ENCODE measurements around the gene TNN.

The TNN gene

GRCh38 chr1:175080030-175080429, 12.4 kb downstream of the TNN start:
- no peak overlapping the region for H3K4me3 ChIP-seq (ENCODE audit: low read length in 2 of 2)

GRCh38 chr1:175081983-175082382, 14.3 kb downstream of the TNN start:
- Histone ChIP-seq H3K27ac (ENCODE audit: low read depth in 2 of 2, low read length in 2 of 2) (no peak overlapping the region), H3K9ac (ENCODE audit: low read depth in 1 of 2, low read length in 2 of 2) (no peak overlapping the region), H3K9me3 (ENCODE audit: control insufficient read depth in 2 of 2, low read length in 2 of 2) (no peaks in the 10 kb centered on the region), H3K4me1 (ENCODE audit: control insufficient read depth in 2 of 2, insufficient read depth in 2 of 2, low read length in 2 of 2) (no peaks in the 10 kb centered on the region), H3K4me3 (ENCODE audit: low read length in 2 of 2) (no peak overlapping the region), H3K36me3 (ENCODE audit: control insufficient read depth in 2 of 2, insufficient read depth in 2 of 2, low read length in 2 of 2) (no peaks in the 10 kb centered on the region), H3K27me3 (ENCODE audit: control insufficient read depth in 2 of 2, insufficient read depth in 2 of 2, low read length in 2 of 2) (peaks cover 0 to 2% of the 10 kb centered on the region in 2 donors)

More at GRCh38 chr1:175080030-175080429, 12.4 kb downstream of the TNN start:
- no peak overlapping the region for H3K9ac ChIP-seq (ENCODE audit: low read depth in 1 of 2, low read length in 2 of 2)
- no peaks in the 10 kb centered on the region for H3K36me3 ChIP-seq (ENCODE audit: control insufficient read depth in 2 of 2, insufficient read depth in 2 of 2, low read length in 2 of 2)
- no peaks in the 10 kb centered on the region for H3K9me3 ChIP-seq (ENCODE audit: control insufficient read depth in 2 of 2, low read length in 2 of 2)
- H3K4me1 ChIP-seq (ENCODE audit: control insufficient read depth in 2 of 2, insufficient read depth in 2 of 2, low read length in 2 of 2) = no peaks in the 10 kb centered on the region
- H3K27me3 ChIP-seq (ENCODE audit: control insufficient read depth in 2 of 2, insufficient read depth in 2 of 2, low read length in 2 of 2) = peaks cover 0 to 2% of the 10 kb centered on the region in 2 donors
- no peak overlapping the region for H3K27ac ChIP-seq (ENCODE audit: low read depth in 2 of 2, low read length in 2 of 2)

- Histone ChIP-seq H3K27ac (ENCODE audit: low read depth in 2 of 2, low read length in 2 of 2) (no peak overlapping the region), H3K27me3 (ENCODE audit: control insufficient read depth in 2 of 2, insufficient read depth in 2 of 2, low read length in 2 of 2) (no peaks in the 10 kb centered on the region), H3K36me3 (ENCODE audit: control insufficient read depth in 2 of 2, insufficient read depth in 2 of 2, low read length in 2 of 2) (no peaks in the 10 kb centered on the region), H3K9ac (ENCODE audit: low read depth in 1 of 2, low read length in 2 of 2) (no peak overlapping the region), H3K4me1 (ENCODE audit: control insufficient read depth in 2 of 2, insufficient read depth in 2 of 2, low read length in 2 of 2) (no peaks in the 10 kb centered on the region), H3K4me3 (ENCODE audit: low read length in 2 of 2) (no peak overlapping the region), H3K9me3 (ENCODE audit: control insufficient read depth in 2 of 2, low read length in 2 of 2) (no peaks in the 10 kb centered on the region)
These were observed 20.9 kb downstream of the TNN start for GRCh38 chr1:175088525-175088951.

GRCh38 chr1:175089136-175089718, 21.6 kb downstream of the TNN start:
- Histone ChIP-seq H3K36me3 (ENCODE audit: control insufficient read depth in 2 of 2, insufficient read depth in 2 of 2, low read length in 2 of 2) (no peaks in the 10 kb centered on the region), H3K9ac (ENCODE audit: low read depth in 1 of 2, low read length in 2 of 2) (no peak overlapping the region), H3K4me3 (ENCODE audit: low read length in 2 of 2) (no peak overlapping the region), H3K9me3 (ENCODE audit: control insufficient read depth in 2 of 2, low read length in 2 of 2) (no peaks in the 10 kb centered on the region), H3K4me1 (ENCODE audit: control insufficient read depth in 2 of 2, insufficient read depth in 2 of 2, low read length in 2 of 2) (no peaks in the 10 kb centered on the region), H3K27me3 (ENCODE audit: control insufficient read depth in 2 of 2, insufficient read depth in 2 of 2, low read length in 2 of 2) (no peaks in the 10 kb centered on the region), H3K27ac (ENCODE audit: low read depth in 2 of 2, low read length in 2 of 2) (no peak overlapping the region)

GRCh38 chr1:175090780-175091179, 23.1 kb downstream of the TNN start:
- H3K9me3 ChIP-seq (ENCODE audit: control insufficient read depth in 2 of 2, low read length in 2 of 2) = no peaks in the 10 kb centered on the region
- H3K36me3 ChIP-seq (ENCODE audit: control insufficient read depth in 2 of 2, insufficient read depth in 2 of 2, low read length in 2 of 2) = no peaks in the 10 kb centered on the region
- H3K27ac ChIP-seq (ENCODE audit: low read depth in 2 of 2, low read length in 2 of 2) = no peak overlapping the region

GRCh38 chr1:175094626-175095025, 27.0 kb downstream of the TNN start:
- no peaks in the 10 kb centered on the region for H3K4me1 ChIP-seq (ENCODE audit: control insufficient read depth in 2 of 2, insufficient read depth in 2 of 2, low read length in 2 of 2)
- no peak overlapping the region for H3K9ac ChIP-seq (ENCODE audit: low read depth in 1 of 2, low read length in 2 of 2)
- H3K4me3 ChIP-seq (ENCODE audit: low read length in 2 of 2) = no peak overlapping the region
- H3K27me3 ChIP-seq (ENCODE audit: control insufficient read depth in 2 of 2, insufficient read depth in 2 of 2, low read length in 2 of 2) = no peaks in the 10 kb centered on the region
- H3K36me3 ChIP-seq (ENCODE audit: control insufficient read depth in 2 of 2, insufficient read depth in 2 of 2, low read length in 2 of 2) = no peaks in the 10 kb centered on the region
- H3K27ac ChIP-seq (ENCODE audit: low read depth in 2 of 2, low read length in 2 of 2) = no peak overlapping the region
- no peaks in the 10 kb centered on the region for H3K9me3 ChIP-seq (ENCODE audit: control insufficient read depth in 2 of 2, low read length in 2 of 2)

More at GRCh38 chr1:175090780-175091179, 23.1 kb downstream of the TNN start:
- Histone ChIP-seq H3K9ac (ENCODE audit: low read depth in 1 of 2, low read length in 2 of 2) (no peak overlapping the region), H3K4me3 (ENCODE audit: low read length in 2 of 2) (no peak overlapping the region), H3K4me1 (ENCODE audit: control insufficient read depth in 2 of 2, insufficient read depth in 2 of 2, low read length in 2 of 2) (no peaks in the 10 kb centered on the region), H3K27me3 (ENCODE audit: control insufficient read depth in 2 of 2, insufficient read depth in 2 of 2, low read length in 2 of 2) (no peaks in the 10 kb centered on the region)

GRCh38 chr1:175095069-175095468, 27.4 kb downstream of the TNN start:
- no peak overlapping the region for H3K27ac ChIP-seq (ENCODE audit: low read depth in 2 of 2, low read length in 2 of 2)
- no peaks in the 10 kb centered on the region for H3K4me1 ChIP-seq (ENCODE audit: control insufficient read depth in 2 of 2, insufficient read depth in 2 of 2, low read length in 2 of 2)
- H3K9ac ChIP-seq (ENCODE audit: low read depth in 1 of 2, low read length in 2 of 2) = no peak overlapping the region
- no peaks in the 10 kb centered on the region for H3K27me3 ChIP-seq (ENCODE audit: control insufficient read depth in 2 of 2, insufficient read depth in 2 of 2, low read length in 2 of 2)
- no peaks in the 10 kb centered on the region for H3K9me3 ChIP-seq (ENCODE audit: control insufficient read depth in 2 of 2, low read length in 2 of 2)
- H3K4me3 ChIP-seq (ENCODE audit: low read length in 2 of 2) = no peak overlapping the region
- no peaks in the 10 kb centered on the region for H3K36me3 ChIP-seq (ENCODE audit: control insufficient read depth in 2 of 2, insufficient read depth in 2 of 2, low read length in 2 of 2)

- no peak overlapping the region for H3K4me3 ChIP-seq (ENCODE audit: low read length in 2 of 2)
- H3K27me3 ChIP-seq (ENCODE audit: control insufficient read depth in 2 of 2, insufficient read depth in 2 of 2, low read length in 2 of 2) = no peaks in the 10 kb centered on the region
- H3K27ac ChIP-seq (ENCODE audit: low read depth in 2 of 2, low read length in 2 of 2) = no peak overlapping the region
- no peaks in the 10 kb centered on the region for H3K36me3 ChIP-seq (ENCODE audit: control insufficient read depth in 2 of 2, insufficient read depth in 2 of 2, low read length in 2 of 2)
- no peaks in the 10 kb centered on the region for H3K4me1 ChIP-seq (ENCODE audit: control insufficient read depth in 2 of 2, insufficient read depth in 2 of 2, low read length in 2 of 2)
- no peaks in the 10 kb centered on the region for H3K9me3 ChIP-seq (ENCODE audit: control insufficient read depth in 2 of 2, low read length in 2 of 2)
- H3K9ac ChIP-seq (ENCODE audit: low read depth in 1 of 2, low read length in 2 of 2) = no peak overlapping the region
These were observed 28.5 kb downstream of the TNN start for GRCh38 chr1:175095978-175096607.

GRCh38 chr1:175097361-175097760, 29.7 kb downstream of the TNN start:
- H3K9ac ChIP-seq (ENCODE audit: low read depth in 1 of 2, low read length in 2 of 2) = no peak overlapping the region
- no peaks in the 10 kb centered on the region for H3K36me3 ChIP-seq (ENCODE audit: control insufficient read depth in 2 of 2, insufficient read depth in 2 of 2, low read length in 2 of 2)
- H3K27me3 ChIP-seq (ENCODE audit: control insufficient read depth in 2 of 2, insufficient read depth in 2 of 2, low read length in 2 of 2) = no peaks in the 10 kb centered on the region
- no peaks in the 10 kb centered on the region for H3K9me3 ChIP-seq (ENCODE audit: control insufficient read depth in 2 of 2, low read length in 2 of 2)
- H3K4me1 ChIP-seq (ENCODE audit: control insufficient read depth in 2 of 2, insufficient read depth in 2 of 2, low read length in 2 of 2) = no peaks in the 10 kb centered on the region
- no peak overlapping the region for H3K4me3 ChIP-seq (ENCODE audit: low read length in 2 of 2)
- H3K27ac ChIP-seq (ENCODE audit: low read depth in 2 of 2, low read length in 2 of 2) = no peak overlapping the region

- Histone ChIP-seq H3K4me3 (ENCODE audit: low read length in 2 of 2) (no peak overlapping the region), H3K9me3 (ENCODE audit: control insufficient read depth in 2 of 2, low read length in 2 of 2) (no peaks in the 10 kb centered on the region), H3K4me1 (ENCODE audit: control insufficient read depth in 2 of 2, insufficient read depth in 2 of 2, low read length in 2 of 2) (no peaks in the 10 kb centered on the region), H3K27me3 (ENCODE audit: control insufficient read depth in 2 of 2, insufficient read depth in 2 of 2, low read length in 2 of 2) (no peaks in the 10 kb centered on the region), H3K9ac (ENCODE audit: low read depth in 1 of 2, low read length in 2 of 2) (no peak overlapping the region), H3K27ac (ENCODE audit: low read depth in 2 of 2, low read length in 2 of 2) (no peak overlapping the region), H3K36me3 (ENCODE audit: control insufficient read depth in 2 of 2, insufficient read depth in 2 of 2, low read length in 2 of 2) (no peaks in the 10 kb centered on the region)
These were observed 32.3 kb downstream of the TNN start for GRCh38 chr1:175099916-175100315.
